Esophagus squamous epithelium (tissue), 5 donors: ENCODE results near the gene CDH13. TPM values are rescaled to one million over a fixed set of nuclear protein-coding genes. Genes with fewer than 3 reads are reported as not detected.

Experiments
- DNase-seq: peaks from one replicate; lab custom pipeline; 2025; lab: John Stamatoyannopoulos, UW
- H3K27ac ChIP-seq, 4 donors: fragments of 200-600 bp; sonication (generic); one replicate each; pipeline ENCODE4 v1.5.1; 2016 to 2019; ENCODE audit warnings: mild to moderate bottlenecking in 1 of 4
- H3K27me3 ChIP-seq, 4 donors: fragments of 200-600 bp; sonication (generic); 1 replicate in 3 of 4; 2 replicates in 1 of 4; pipeline versions ENCODE4 v1.5.1 to v1.6.0; 2017 to 2021; ENCODE audit warnings: antibody characterized with exemption in 1 of 4
- H3K36me3 ChIP-seq, 3 donors: fragments of 200-600 bp; sonication (generic); one replicate each; pipeline ENCODE4 v1.5.1; 2016 to 2019
- H3K4me1 ChIP-seq, 3 donors: fragments of 200-600 bp; sonication (generic); one replicate each; pipeline ENCODE4 v1.5.1; 2017 to 2019
- H3K4me3 ChIP-seq, 4 donors: fragments of 200-600 bp; sonication (generic); 1 replicate in 3 of 4; 2 replicates in 1 of 4; pipeline ENCODE4 v1.5.1; 2016 to 2019; ENCODE audit warnings: mild to moderate bottlenecking in 2 of 4, moderate library complexity in 1 of 4
- H3K9me3 ChIP-seq, 3 donors: fragments of 200-600 bp; sonication (generic); one replicate each; pipeline ENCODE4 v1.5.1; 2016 to 2019
- POLR2A ChIP-seq, 4 donors: fragments of 450-650 bp; IDR thresholded peaks; one replicate each; pipeline ENCODE4 v1.6.1; 2017; ENCODE audit warnings: antibody characterized with exemption in 4 of 4, mild to moderate bottlenecking in 4 of 4, moderate library complexity in 3 of 4
- WGBS, 2 donors: methylation state at CpG; one replicate each; pipeline ENCODE4 v1.1.5; 2018; 5-methylcytosine and 5-hydroxymethylcytosine counted together
- intact Hi-C: fragments of 100-400 bp; cut with DNase I; formaldehyde crosslinking; loops from one replicate; pipeline ENCODE4 v1.15.0; 2022
- total RNA-seq, 4 donors: library from RNA; depleted of rRNA; stranded (reverse); fragments of >200 nt; gene quantifications; one replicate each; pipeline ENCODE4 v1.1.0, GENCODE V29; 2016
- TF ChIP-seq, protein P1 (sequence below), 6 experiments: fragments of 450-650 bp in 4 of 6; fragments of 200-600 bp in 2 of 6; sonication (generic) in 2 of 6; IDR thresholded peaks; one replicate each; pipeline ENCODE4 v1.5.1; 2016 to 2019; ENCODE audit warnings: antibody characterized with exemption in 6 of 6, mild to moderate bottlenecking in 4 of 6, moderate library complexity in 4 of 6
- donor health status: DM: yes; HTN: yes; CAD: no.

The CDH13 gene
- total RNA-seq, 4 donors from 2014 or later, result 6.9 to 31.9 (median 21.1) TPM

DNA sequence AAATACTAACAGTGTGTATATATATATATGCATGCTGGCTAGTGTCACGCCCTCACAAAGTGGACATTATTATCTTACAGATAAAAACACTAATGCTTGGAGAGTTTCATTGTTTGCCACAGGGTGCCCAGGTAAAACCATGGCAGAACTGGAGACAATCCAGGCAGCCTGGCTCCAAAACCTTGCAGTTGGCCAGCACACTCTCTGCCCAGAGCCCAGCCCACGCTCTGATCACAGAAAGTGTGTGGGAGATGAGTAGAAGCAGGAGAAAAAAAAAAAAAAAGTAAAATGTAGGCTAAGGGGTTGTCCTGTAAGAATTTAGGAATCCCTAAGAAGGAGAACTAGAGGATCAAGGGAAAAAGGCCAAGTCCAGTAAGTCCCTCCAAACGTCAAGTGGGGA lies 538.0 kb downstream of the CDH13 start:
- H3K36me3 ChIP-seq, result no peaks in the 10 kb centered on the region
- no peak overlapping the region for H3K4me3 ChIP-seq
- no peaks in the 10 kb centered on the region for H3K9me3 ChIP-seq
- H3K27me3 ChIP-seq, result no peaks in the 10 kb centered on the region
- 73 to 88% methylated on average over 2 to 3 of the region's 3 CpGs for WGBS, 2 donors
- no peaks in the 10 kb centered on the region for H3K4me1 ChIP-seq
- TF ChIP-seq, protein P1, sequence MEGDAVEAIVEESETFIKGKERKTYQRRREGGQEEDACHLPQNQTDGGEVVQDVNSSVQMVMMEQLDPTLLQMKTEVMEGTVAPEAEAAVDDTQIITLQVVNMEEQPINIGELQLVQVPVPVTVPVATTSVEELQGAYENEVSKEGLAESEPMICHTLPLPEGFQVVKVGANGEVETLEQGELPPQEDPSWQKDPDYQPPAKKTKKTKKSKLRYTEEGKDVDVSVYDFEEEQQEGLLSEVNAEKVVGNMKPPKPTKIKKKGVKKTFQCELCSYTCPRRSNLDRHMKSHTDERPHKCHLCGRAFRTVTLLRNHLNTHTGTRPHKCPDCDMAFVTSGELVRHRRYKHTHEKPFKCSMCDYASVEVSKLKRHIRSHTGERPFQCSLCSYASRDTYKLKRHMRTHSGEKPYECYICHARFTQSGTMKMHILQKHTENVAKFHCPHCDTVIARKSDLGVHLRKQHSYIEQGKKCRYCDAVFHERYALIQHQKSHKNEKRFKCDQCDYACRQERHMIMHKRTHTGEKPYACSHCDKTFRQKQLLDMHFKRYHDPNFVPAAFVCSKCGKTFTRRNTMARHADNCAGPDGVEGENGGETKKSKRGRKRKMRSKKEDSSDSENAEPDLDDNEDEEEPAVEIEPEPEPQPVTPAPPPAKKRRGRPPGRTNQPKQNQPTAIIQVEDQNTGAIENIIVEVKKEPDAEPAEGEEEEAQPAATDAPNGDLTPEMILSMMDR (IDR thresholded peaks at IDR 0.05), result no peak
- TF ChIP-seq POLR2A (IDR thresholded peaks at IDR 0.05), result no peak
- intact Hi-C loops, result no loop called here
- no peak for DNase-seq
- no peak overlapping the region for H3K27ac ChIP-seq

DNA sequence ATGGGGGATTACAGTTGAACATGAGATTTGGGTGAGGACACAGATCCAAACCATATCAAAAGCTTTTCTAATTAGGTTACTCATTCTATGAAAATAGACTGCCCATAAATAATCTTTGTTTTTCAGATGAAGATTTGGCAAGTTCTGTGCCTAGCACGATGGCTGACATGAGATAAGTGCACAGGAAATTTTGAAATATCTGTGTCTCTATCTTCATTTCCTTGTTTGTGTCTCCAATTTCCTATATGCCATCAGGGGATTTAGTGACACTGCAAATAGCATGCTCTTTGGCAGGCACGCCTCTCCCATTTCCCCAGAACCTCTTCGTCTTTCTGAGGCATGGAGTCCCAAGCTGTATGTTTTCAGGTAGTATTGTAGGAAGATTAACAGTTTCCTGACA lies 544.6 kb downstream of the CDH13 start:
- intact Hi-C loops, result no loop called here
- no peak for TF ChIP-seq POLR2A (IDR thresholded peaks at IDR 0.05)
- TF ChIP-seq, protein P1 (IDR thresholded peaks at IDR 0.05), result no peak

DNA sequence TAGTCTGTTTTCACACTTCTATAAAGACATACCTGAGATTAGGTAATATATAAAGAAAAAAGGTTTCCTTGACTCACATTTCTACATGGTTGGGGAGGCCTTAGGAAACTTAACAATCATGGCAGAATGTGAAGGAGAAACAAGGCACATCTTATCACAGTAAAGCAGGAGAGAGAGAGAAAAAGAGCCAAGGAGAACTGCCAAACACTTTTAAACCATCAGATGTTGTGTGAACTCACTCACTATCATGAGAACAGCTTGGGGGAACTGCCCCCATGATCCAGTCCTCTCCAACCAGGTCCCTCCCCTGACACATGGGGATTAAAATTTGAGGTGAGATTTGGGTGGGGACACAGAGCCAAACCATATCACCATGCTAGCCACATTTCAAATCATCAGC lies 547.9 kb downstream of the CDH13 start:
- intact Hi-C loops, result no loop called here

More for the DNA sequence above, 544.6 kb downstream of the CDH13 start:
- Histone ChIP-seq H3K27me3 (no peaks in the 10 kb centered on the region), H3K27ac (no peak overlapping the region), H3K4me3 (no peak overlapping the region), H3K36me3 (no peaks in the 10 kb centered on the region), H3K4me1 (no peaks in the 10 kb centered on the region), H3K9me3 (no peaks in the 10 kb centered on the region)
- DNase-seq, result no peak
- 67 to 71% methylated on average over 3 of the region's 3 CpGs for WGBS, 2 donors

DNA sequence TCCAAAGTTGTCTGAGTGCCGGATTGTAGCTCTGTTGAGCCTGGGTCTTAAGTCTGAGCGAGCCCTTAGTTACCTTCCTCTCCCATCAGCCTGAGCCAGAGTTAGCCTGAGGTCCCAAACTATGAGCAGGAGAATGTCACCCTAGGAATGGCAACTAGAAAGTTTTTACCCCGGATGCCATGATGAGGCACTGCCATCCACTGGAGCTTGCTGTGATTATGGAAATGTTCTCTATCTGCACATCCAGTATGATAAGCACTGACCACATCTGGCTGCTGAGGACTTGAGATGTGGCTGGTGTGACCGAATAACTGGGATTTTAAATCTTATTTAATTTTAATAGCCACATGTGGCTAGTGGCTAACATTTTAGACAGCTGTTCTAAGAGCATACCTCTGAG lies 550.0 kb downstream of the CDH13 start:
- Histone ChIP-seq H3K27ac (no peak overlapping the region), H3K4me1 (no peaks in the 10 kb centered on the region), H3K27me3 (no peaks in the 10 kb centered on the region), H3K36me3 (no peaks in the 10 kb centered on the region), H3K4me3 (no peak overlapping the region), H3K9me3 (no peaks in the 10 kb centered on the region)
- TF ChIP-seq, protein P1 (IDR thresholded peaks at IDR 0.05), result no peak
- no peak for TF ChIP-seq POLR2A (IDR thresholded peaks at IDR 0.05)
- intact Hi-C loops, result no loop called here
- no peak for DNase-seq
- 96 to 100% methylated on average over 2 to 4 of the region's 4 CpGs for WGBS, 2 donors

More for the DNA sequence above, 547.9 kb downstream of the CDH13 start:
- TF ChIP-seq POLR2A (IDR thresholded peaks at IDR 0.05), result no peak
- TF ChIP-seq, protein P1 (IDR thresholded peaks at IDR 0.05), result no peak
- Histone ChIP-seq H3K36me3 (no peaks in the 10 kb centered on the region), H3K4me3 (no peak overlapping the region), H3K9me3 (no peaks in the 10 kb centered on the region), H3K27me3 (no peaks in the 10 kb centered on the region), H3K4me1 (no peaks in the 10 kb centered on the region), H3K27ac (no peak overlapping the region)
- DNase-seq, result no peak

DNA sequence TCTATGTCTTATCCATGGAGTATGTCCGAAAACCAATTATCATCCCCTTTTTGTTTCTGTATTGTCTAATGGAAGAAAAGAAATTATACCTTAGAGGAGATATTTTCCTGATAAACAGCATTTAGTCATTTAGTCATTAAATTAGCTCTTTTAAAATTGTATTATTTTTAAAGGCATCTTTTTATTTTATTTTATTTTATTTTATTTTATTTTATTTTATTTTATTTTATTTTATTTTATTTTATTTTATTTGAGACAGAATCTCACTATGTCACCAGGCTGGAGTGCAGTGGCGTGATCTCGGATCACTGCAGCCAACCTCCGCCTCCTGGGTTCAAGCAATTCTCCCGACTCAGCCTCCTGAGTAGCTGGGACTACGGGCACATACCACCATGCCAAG lies 559.1 kb downstream of the CDH13 start:
- Histone ChIP-seq H3K9me3 (no peaks in the 10 kb centered on the region), H3K27me3 (no peaks in the 10 kb centered on the region), H3K4me3 (no peak overlapping the region), H3K27ac (no peak overlapping the region), H3K36me3 (no peaks in the 10 kb centered on the region), H3K4me1 (no peaks in the 10 kb centered on the region)
- TF ChIP-seq, protein P1 (IDR thresholded peaks at IDR 0.05), result no peak
- no peak for TF ChIP-seq POLR2A (IDR thresholded peaks at IDR 0.05)
- intact Hi-C loops, result no loop called here
- DNase-seq, result no peak
- 90 to 96% methylated on average over 4 to 6 of the region's 6 CpGs for WGBS, 2 donors
